Measurements from ENCODE around the gene ZNF71. TPM values are rescaled to one million over a fixed set of nuclear protein-coding genes. Genes with fewer than 3 reads are reported as not detected.
A peak's percentile ranks its signal among the peaks of the same experiment; 100 is the strongest.

ZNF71 gene
- total and polyA plus RNA-seq, 2 donors (not counting 1 experiment from before 2014, with no cell fraction given): 6.4 to 9.3 TPM

DNA sequence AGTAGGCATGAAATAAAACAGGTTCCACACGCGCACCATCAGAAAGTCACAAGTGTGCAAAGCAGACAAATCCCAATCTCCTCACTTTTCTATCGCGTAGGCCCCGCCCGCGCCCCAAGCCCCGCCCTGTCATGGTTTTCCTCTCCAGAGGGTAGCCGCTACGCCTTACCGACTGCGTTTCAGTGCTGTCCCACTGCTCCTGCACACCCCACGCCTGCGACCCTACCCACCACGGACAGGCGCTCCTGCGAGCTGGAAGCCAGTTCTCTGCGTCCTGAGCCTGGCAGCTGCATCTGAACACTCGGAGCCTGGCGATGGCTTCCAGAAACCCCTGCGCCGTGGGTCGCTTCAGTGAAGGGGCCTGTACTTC is 28.2 kb upstream of the ZNF71 start:
- CTCF ChIA-PET: no interaction called here
- peak overlapping the region; percentile 97 for H3K9ac ChIP-seq (ENCODE audit: low read length)
- peaks cover 4 to 73% (median 57%) of the 10 kb centered on the region in 3 donors for H3K9me3 ChIP-seq (ENCODE audit: control extremely low read depth in 1 of 3, control insufficient read depth in 2 of 3, insufficient read depth in 1 of 3, low read length in 2 of 3)
- H2AFZ ChIP-seq (ENCODE audit: insufficient read depth, low read depth, low read length, poor library complexity, severe bottlenecking): peak overlapping the region; percentile 99
- no peak for DNase-seq
- 4% methylated on average over 23 of the region's 23 CpGs for WGBS (ENCODE audit: insufficient coverage)
- H4K20me1 ChIP-seq (ENCODE audit: control insufficient read depth, insufficient read depth, low read length, poor library complexity, severe bottlenecking): no peaks in the 10 kb centered on the region
- peak; percentile 28 for ATAC-seq (ENCODE audit: low read depth)
- no peak for TF ChIP-seq EZH2 (IDR thresholded peaks at IDR 0.05; ENCODE audit: borderline replicate concordance, insufficient read depth, low read depth, low read length, poor library complexity, severe bottlenecking)
- TF ChIP-seq, protein P1, sequence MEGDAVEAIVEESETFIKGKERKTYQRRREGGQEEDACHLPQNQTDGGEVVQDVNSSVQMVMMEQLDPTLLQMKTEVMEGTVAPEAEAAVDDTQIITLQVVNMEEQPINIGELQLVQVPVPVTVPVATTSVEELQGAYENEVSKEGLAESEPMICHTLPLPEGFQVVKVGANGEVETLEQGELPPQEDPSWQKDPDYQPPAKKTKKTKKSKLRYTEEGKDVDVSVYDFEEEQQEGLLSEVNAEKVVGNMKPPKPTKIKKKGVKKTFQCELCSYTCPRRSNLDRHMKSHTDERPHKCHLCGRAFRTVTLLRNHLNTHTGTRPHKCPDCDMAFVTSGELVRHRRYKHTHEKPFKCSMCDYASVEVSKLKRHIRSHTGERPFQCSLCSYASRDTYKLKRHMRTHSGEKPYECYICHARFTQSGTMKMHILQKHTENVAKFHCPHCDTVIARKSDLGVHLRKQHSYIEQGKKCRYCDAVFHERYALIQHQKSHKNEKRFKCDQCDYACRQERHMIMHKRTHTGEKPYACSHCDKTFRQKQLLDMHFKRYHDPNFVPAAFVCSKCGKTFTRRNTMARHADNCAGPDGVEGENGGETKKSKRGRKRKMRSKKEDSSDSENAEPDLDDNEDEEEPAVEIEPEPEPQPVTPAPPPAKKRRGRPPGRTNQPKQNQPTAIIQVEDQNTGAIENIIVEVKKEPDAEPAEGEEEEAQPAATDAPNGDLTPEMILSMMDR (IDR thresholded peaks at IDR 0.05): no peak
- intact Hi-C loops (cut with micrococcal nuclease): loop anchor here (1.0 kb wide), 5 partner anchors 28 to 163 kb away; partner anchors contain the start of genes ZFP28, ZNF583, ZNF71 and ZNF835
- H3K27me3 Mint-ChIP-seq: no peaks in the 10 kb centered on the region
- peak overlapping the region; percentile 100 for H3K4me3 Mint-ChIP-seq
- H3K27ac ChIP-seq (ENCODE audit: low read length in 2 of 2): peak overlapping the region; percentile 50 to 68
- H3K27me3 ChIP-seq (replicated peaks in 1 of 4; ENCODE audit: control extremely low read depth in 1 of 4, control insufficient read depth in 3 of 4, insufficient read depth in 4 of 4, low read length in 3 of 4): no peaks in the 10 kb centered on the region
- peaks cover 17% of the 10 kb centered on the region for H3K4me1 Mint-ChIP-seq
- H3K79me2 ChIP-seq (ENCODE audit: control insufficient read depth, insufficient read depth, low read length): peaks cover 10% of the 10 kb centered on the region
- H3K36me3 ChIP-seq (replicated peaks in 1 of 2; ENCODE audit: control extremely low read depth in 1 of 2, control insufficient read depth in 1 of 2, extremely low read depth in 1 of 2, insufficient read depth in 2 of 2, low read length in 1 of 2): peaks cover 3 to 12% of the 10 kb centered on the region in 2 experiments
- POLR2A ChIA-PET: no interaction called here
- peak overlapping the region; percentile 68 to 97 (median 91) for H3K4me3 ChIP-seq (ENCODE audit: control extremely low read depth in 1 of 5, extremely low read depth in 1 of 5, insufficient read depth in 1 of 5, low read depth in 2 of 5, low read length in 4 of 5)
- H3K4me2 ChIP-seq (replicated peaks; ENCODE audit: low read depth, low read length, poor library complexity, severe bottlenecking): peak overlapping the region; percentile 86
- H3K27ac Mint-ChIP-seq: peak overlapping the region; percentile 98
- peaks cover 29% of the 10 kb centered on the region for H3K9me3 Mint-ChIP-seq (ENCODE audit: insufficient read depth)
- peaks cover 9 to 12% of the 10 kb centered on the region in 2 donors for H3K4me1 ChIP-seq (ENCODE audit: control insufficient read depth in 2 of 2, insufficient read depth in 2 of 2, low read length in 2 of 2)

GRCh38 chr19:56567274-56568120 is 27.6 kb upstream of the ZNF71 start, which contains the start of gene ZNF470:
TSS of gene ZNF470 (plus strand) at chr19:56567468. CDS start at chr19:56570312, 2,844 bp downstream.
- ChIA-PET CTCF (no interaction called here), POLR2A (no interaction called here)
- TF ChIP-seq EZH2 (IDR thresholded peaks at IDR 0.05; ENCODE audit: borderline replicate concordance, insufficient read depth, low read depth, low read length, poor library complexity, severe bottlenecking): no peak
- TF ChIP-seq, protein P1 (IDR thresholded peaks at IDR 0.05): no peak
- H3K9me3 ChIP-seq (ENCODE audit: control extremely low read depth in 1 of 3, control insufficient read depth in 2 of 3, insufficient read depth in 1 of 3, low read length in 2 of 3): peaks cover 3 to 69% (median 56%) of the 10 kb centered on the region in 3 donors
- H2AFZ ChIP-seq (ENCODE audit: insufficient read depth, low read depth, low read length, poor library complexity, severe bottlenecking): peak within 1 kb of the TSS; percentile 99
- peaks cover 10% of the 10 kb centered on the region for H3K79me2 ChIP-seq (ENCODE audit: control insufficient read depth, insufficient read depth, low read length)
- Mint-ChIP-seq H3K27ac (peak within 1 kb of the TSS; percentile 98), H3K4me1 (peaks cover 17% of the 10 kb centered on the region), H3K4me3 (peak within 1 kb of the TSS; percentile 100), H3K9me3 (ENCODE audit: insufficient read depth) (peaks cover 23% of the 10 kb centered on the region), H3K27me3 (no peaks in the 10 kb centered on the region)
- 13% methylated on average over 66 of the region's 66 CpGs for WGBS (ENCODE audit: insufficient coverage)
- intact Hi-C loops (cut with micrococcal nuclease): loop anchor here (1.0 kb wide), 5 partner anchors 28 to 163 kb away; partner anchors contain the start of genes ZFP28, ZNF583, ZNF71 and ZNF835
- H3K9ac ChIP-seq (ENCODE audit: low read length): peak within 1 kb of the TSS; percentile 97
- H4K20me1 ChIP-seq (ENCODE audit: control insufficient read depth, insufficient read depth, low read length, poor library complexity, severe bottlenecking): no peaks in the 10 kb centered on the region
- H3K4me2 ChIP-seq (replicated peaks; ENCODE audit: low read depth, low read length, poor library complexity, severe bottlenecking): peak within 1 kb of the TSS; percentile 86
- ATAC-seq (ENCODE audit: low read depth) (peak; percentile 98), DNase-seq (peak; percentile 90)
- peak within 1 kb of the TSS; percentile 50 to 68 for H3K27ac ChIP-seq (ENCODE audit: low read length in 2 of 2)
- H3K4me3 ChIP-seq (ENCODE audit: control extremely low read depth in 1 of 5, extremely low read depth in 1 of 5, insufficient read depth in 1 of 5, low read depth in 2 of 5, low read length in 4 of 5): peak within 1 kb of the TSS; percentile 68 to 97 (median 91)
- peaks cover 3 to 12% of the 10 kb centered on the region in 2 experiments for H3K36me3 ChIP-seq (replicated peaks in 1 of 2; ENCODE audit: control extremely low read depth in 1 of 2, control insufficient read depth in 1 of 2, extremely low read depth in 1 of 2, insufficient read depth in 2 of 2, low read length in 1 of 2)
- no peaks in the 10 kb centered on the region for H3K27me3 ChIP-seq (replicated peaks in 1 of 4; ENCODE audit: control extremely low read depth in 1 of 4, control insufficient read depth in 3 of 4, insufficient read depth in 4 of 4, low read length in 3 of 4)
- H3K4me1 ChIP-seq (ENCODE audit: control insufficient read depth in 2 of 2, insufficient read depth in 2 of 2, low read length in 2 of 2): peaks cover 9 to 12% of the 10 kb centered on the region in 2 donors

Measured in B cell (primary cell).